OCI-LY7 (cell line): Measurements from ENCODE around the gene TESPA1. TPM values are rescaled to one million over a fixed set of nuclear protein-coding genes. Genes with fewer than 3 reads are reported as not detected.

ENCODE experiments used
- BruUV-seq: library from RNA; stranded (reverse); fragments of 400-500 nt; replicated peaks from 2 replicates; lab custom pipeline; 2021; lab: Mats Ljungman, UMichigan
- CTCF ChIA-PET: fragments of 300-600 bp; sonication (Branson Sonifier 250); formaldehyde crosslinking; loops from one replicate; lab custom pipeline; 2022; ENCODE audit warnings: antibody characterized with exemption; ENCODE audit not compliant: unreplicated experiment; lab: Charles Lee
- POLR2A ChIA-PET: fragments of 300-600 bp; sonication (Branson Sonifier 250); formaldehyde crosslinking; loops from one replicate; lab custom pipeline; 2022; ENCODE audit warnings: antibody characterized with exemption; lab: Charles Lee
- DNase-seq: peaks from one replicate; pipeline ENCODE4 v3.0.0-alpha.2; 2015; ENCODE audit warnings: low spot score
- H2AFZ ChIP-seq: fragments of 200-600 bp; sonication (generic), shearing (Covaris generic); 2 replicates; pipeline ENCODE4 v1.6.1; 2014; ENCODE audit warnings: mild to moderate bottlenecking, antibody characterized with exemption, low read length, moderate library complexity
- H3K27ac ChIP-seq: fragments of 200-600 bp; sonication (generic); 2 replicates; pipeline ENCODE4 v1.5.1; 2014; ENCODE audit warnings: mixed run types, low read depth, mild to moderate bottlenecking, moderate library complexity, low read length, inconsistent platforms; ENCODE audit not compliant: poor library complexity, severe bottlenecking
- H3K36me3 ChIP-seq: fragments of 200-600 bp; sonication (generic); 2 replicates; pipeline ENCODE4 v1.6.1; 2014; ENCODE audit warnings: mild to moderate bottlenecking, antibody characterized with exemption, low read length, moderate library complexity, mixed read lengths; ENCODE audit not compliant: insufficient read depth
- H3K4me1 ChIP-seq: fragments of 200-600 bp; sonication (generic); 2 replicates; pipeline ENCODE4 v1.5.1; 2014; ENCODE audit warnings: mild to moderate bottlenecking, low read length; ENCODE audit not compliant: insufficient read depth, poor library complexity, severe bottlenecking
- H3K4me2 ChIP-seq: fragments of 200-600 bp; sonication (generic); 2 replicates; pipeline ENCODE4 v1.6.1; 2014; ENCODE audit warnings: mild to moderate bottlenecking, low read length
- H3K4me3 ChIP-seq: fragments of 200-600 bp; sonication (generic); 2 replicates; pipeline ENCODE4 v1.5.1; 2014; ENCODE audit warnings: mild to moderate bottlenecking, low read depth, low read length; ENCODE audit not compliant: poor library complexity, severe bottlenecking
- H3K79me2 ChIP-seq: fragments of 200-600 bp; sonication (generic); 2 replicates; pipeline ENCODE4 v1.6.1; 2016; ENCODE audit warnings: low read depth, mild to moderate bottlenecking, low read length, moderate library complexity, mixed read lengths; ENCODE audit not compliant: insufficient read depth
- H3K9me2 ChIP-seq: fragments of 200-600 bp; sonication (generic); 2 replicates; pipeline ENCODE4 v1.6.1; 2016; ENCODE audit warnings: mild to moderate bottlenecking, low read length, mixed read lengths; ENCODE audit not compliant: insufficient read depth
- H3K9me3 ChIP-seq: fragments of 200-600 bp; sonication (generic); 2 replicates; pipeline ENCODE4 v1.6.1; 2014; ENCODE audit warnings: mild to moderate bottlenecking, mixed run types, low read length, mixed read lengths
- H4K20me1 ChIP-seq: fragments of 200-600 bp; sonication (generic); 2 replicates; pipeline ENCODE4 v1.6.1; 2014; ENCODE audit warnings: mild to moderate bottlenecking, antibody characterized with exemption, low read length, moderate library complexity, mixed read lengths; ENCODE audit not compliant: insufficient read depth
- CTCF ChIP-seq: fragments of 200-600 bp; sonication (generic); conservative IDR thresholded peaks from 2 replicates; pipeline ENCODE4 v1.5.1; 2014; ENCODE audit warnings: mild to moderate bottlenecking, antibody characterized with exemption, low read length, moderate library complexity, mixed read lengths
- EZH2phosphoT487 ChIP-seq: fragments of 200-600 bp; sonication (generic); IDR thresholded peaks from 2 replicates; pipeline ENCODE4 v1.6.1; 2018; ENCODE audit warnings: low read depth, borderline replicate concordance, mild to moderate bottlenecking, mixed run types, antibody characterized with exemption, low read length, moderate library complexity, mixed read lengths
- intact Hi-C: fragments of 100-400 bp; cut with micrococcal nuclease; formaldehyde crosslinking; loops from one replicate; pipeline ENCODE4 v1.10.0; 2022; ENCODE audit not compliant: unreplicated experiment
- total RNA-seq, 2 experiments: library from RNA; depleted of rRNA in 1 of 2; stranded (reverse); fragments of >200 nt in 1 of 2; shearing (Covaris generic) in 1 of 2; gene quantifications; 2 replicates each; pipeline ENCODE4 v1.2.3, GENCODE V29; 2014 to 2022

TESPA1 gene
- total RNA-seq, 2 experiments from 2014 or later: 9.5 to 24.1 TPM

DNA sequence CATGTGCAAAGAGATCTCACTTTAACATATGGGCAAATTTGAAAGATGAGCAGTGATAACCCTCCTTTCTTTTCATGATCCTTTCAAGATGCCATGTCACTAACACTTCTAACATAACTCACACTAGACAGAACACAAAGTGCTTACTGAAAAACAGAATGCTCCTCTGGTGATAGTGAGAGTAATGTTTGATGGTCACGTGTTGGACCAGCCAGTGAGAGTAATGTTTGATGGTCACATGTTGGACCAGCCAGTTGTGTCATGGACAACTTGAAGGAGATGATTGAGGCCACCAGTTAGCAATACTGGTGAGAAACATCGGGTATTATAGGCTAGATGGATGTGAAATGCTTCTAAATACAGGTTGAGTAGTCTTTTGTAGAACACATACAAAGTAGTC lies 40.9 kb upstream of the TESPA1 start:
- no peaks in the 10 kb centered on the region for H3K36me3 ChIP-seq
- no peak overlapping the region for H3K4me3 ChIP-seq
- H4K20me1 ChIP-seq: no peaks in the 10 kb centered on the region
- H3K9me2 ChIP-seq: no peaks in the 10 kb centered on the region
- intact Hi-C loops: no loop called here
- H3K9me3 ChIP-seq: no peaks in the 10 kb centered on the region
- no peak for TF ChIP-seq CTCF
- no peak for TF ChIP-seq EZH2phosphoT487
- DNase-seq: no peak
- H2AFZ ChIP-seq: no peak overlapping the region
- no peak overlapping the region for H3K27ac ChIP-seq
- H3K79me2 ChIP-seq: no peaks in the 10 kb centered on the region
- no peak overlapping the region for H3K4me2 ChIP-seq
- no TSS peak for BruUV-seq
- ChIA-PET CTCF (no interaction called here), POLR2A (interaction anchor here (0.8 kb wide), 1 partner anchor 8 kb away, joined by 3 read pairs; no protein-coding TSS in a partner anchor)
- no peaks in the 10 kb centered on the region for H3K4me1 ChIP-seq

GRCh38 chr12:55024575-55024974 lies 40.0 kb upstream of the TESPA1 start:
- no peak for TF ChIP-seq EZH2phosphoT487
- H3K9me2 ChIP-seq: no peaks in the 10 kb centered on the region
- no peak overlapping the region for H3K4me3 ChIP-seq
- no TSS peak for BruUV-seq
- no peak overlapping the region for H2AFZ ChIP-seq
- CTCF ChIA-PET: no interaction called here
- intact Hi-C loops: no loop called here
- DNase-seq: no peak
- no peaks in the 10 kb centered on the region for H4K20me1 ChIP-seq
- no peak overlapping the region for H3K4me2 ChIP-seq
- H3K9me3 ChIP-seq: no peaks in the 10 kb centered on the region
- no peak overlapping the region for H3K27ac ChIP-seq
- no peaks in the 10 kb centered on the region for H3K4me1 ChIP-seq
- POLR2A ChIA-PET: interaction anchor here (0.5 to 1.2 kb wide), 6 partner anchors 8 to 90 kb away, joined by 3 to 5 read pairs (median 3); partner anchors contain the start of gene TESPA1
- no peaks in the 10 kb centered on the region for H3K36me3 ChIP-seq
- no peaks in the 10 kb centered on the region for H3K79me2 ChIP-seq

GRCh38 chr12:55019784-55020183 lies 35.2 kb upstream of the TESPA1 start, which contains the start of gene NEUROD4:
NEUROD4 (plus strand) TSS chr12:55019974; CDS start chr12:55026440, 6,466 bp downstream.
- Histone ChIP-seq H3K27ac (no peak within 1 kb of the TSS), H3K79me2 (no peaks in the 10 kb centered on the region), H2AFZ (no peak within 1 kb of the TSS), H3K4me1 (peaks cover 8% of the 10 kb centered on the region), H3K4me2 (no peak within 1 kb of the TSS), H3K36me3 (no peaks in the 10 kb centered on the region), H3K9me3 (no peaks in the 10 kb centered on the region), H4K20me1 (no peaks in the 10 kb centered on the region), H3K4me3 (no peak within 1 kb of the TSS), H3K9me2 (no peaks in the 10 kb centered on the region)
- no peak for DNase-seq
- TF ChIP-seq EZH2phosphoT487 (no peak), CTCF (no peak)
- no TSS peak for BruUV-seq
- CTCF ChIA-PET: no interaction called here
- intact Hi-C loops: no loop called here
- POLR2A ChIA-PET: interaction anchor here (1.0 to 1.4 kb wide), 4 partner anchors 12 to 37 kb away, joined by 3 to 4 read pairs (median 4); no protein-coding TSS in a partner anchor
